Chondrocyte (in vitro differentiated cells): ENCODE measurements around the gene GEMIN8. TPM values are rescaled to one million over a fixed set of nuclear protein-coding genes. Genes with fewer than 3 reads are reported as not detected.

Experiments
- DNase-seq: peaks from one replicate; pipeline ENCODE4 v3.0.0; 2021; ENCODE audit warnings: mixed read lengths, low spot score
- H3K27ac Mint-ChIP-seq: one replicate; pipeline ENCODE4 v1.8.0; 2021; ENCODE audit warnings: mild to moderate bottlenecking, moderate library complexity, mixed read lengths; ENCODE audit not compliant: unreplicated experiment
- H3K27me3 Mint-ChIP-seq: 2 replicates; pipeline ENCODE4 v1.8.0; 2021; ENCODE audit warnings: low read depth, mixed read lengths
- H3K36me3 Mint-ChIP-seq: 2 replicates; pipeline ENCODE4 v1.8.0; 2021; ENCODE audit warnings: low read depth, mixed read lengths
- H3K4me1 Mint-ChIP-seq: 2 replicates; pipeline ENCODE4 v1.8.0; 2021; ENCODE audit warnings: low read depth, mild to moderate bottlenecking, mixed read lengths
- H3K4me3 Mint-ChIP-seq: one replicate; pipeline ENCODE4 v1.8.0; 2021; ENCODE audit warnings: mild to moderate bottlenecking, moderate library complexity, mixed read lengths; ENCODE audit not compliant: unreplicated experiment
- H3K9me3 Mint-ChIP-seq: 2 replicates; pipeline ENCODE4 v1.8.0; 2021; ENCODE audit warnings: low read depth, mixed read lengths
- CTCF ChIP-seq: fragments of 200-600 bp; sonication (generic); IDR thresholded peaks from 2 replicates; pipeline ENCODE4 v1.5.0; 2021; ENCODE audit warnings: antibody characterized with exemption, mild to moderate bottlenecking, moderate library complexity
- total RNA-seq: library from RNA; stranded (reverse); gene quantifications from 3 replicates; pipeline ENCODE4 v1.2.1, GENCODE V29; 2021

GEMIN8 gene
- total RNA-seq, 1 donor from 2014 or later: 12.7 TPM

GRCh38 chrX:13996650-13997049, 33.0 kb downstream of the GEMIN8 start:
- DNase-seq: no peak
- H3K4me3 Mint-ChIP-seq: no peak overlapping the region
- H3K4me1 Mint-ChIP-seq: no peaks in the 10 kb centered on the region
- no peak for TF ChIP-seq CTCF
- no peaks in the 10 kb centered on the region for H3K27me3 Mint-ChIP-seq
- no peak overlapping the region for H3K27ac Mint-ChIP-seq
- peaks cover 17% of the 10 kb centered on the region for H3K9me3 Mint-ChIP-seq
- no peaks in the 10 kb centered on the region for H3K36me3 Mint-ChIP-seq

- no peak overlapping the region for H3K4me3 Mint-ChIP-seq
- no peaks in the 10 kb centered on the region for H3K27me3 Mint-ChIP-seq
- no peak for TF ChIP-seq CTCF
- H3K9me3 Mint-ChIP-seq: peaks cover 9% of the 10 kb centered on the region
- no peaks in the 10 kb centered on the region for H3K36me3 Mint-ChIP-seq
- no peak overlapping the region for H3K27ac Mint-ChIP-seq
- H3K4me1 Mint-ChIP-seq: no peaks in the 10 kb centered on the region
- DNase-seq: no peak
Observed at GRCh38 chrX:13994536-13995080, 35.1 kb downstream of the GEMIN8 start.

GRCh38 chrX:13994104-13994503, 35.6 kb downstream of the GEMIN8 start:
- H3K27ac Mint-ChIP-seq: no peak overlapping the region
- DNase-seq: no peak
- no peaks in the 10 kb centered on the region for H3K4me1 Mint-ChIP-seq
- no peak for TF ChIP-seq CTCF
- H3K4me3 Mint-ChIP-seq: no peak overlapping the region
- H3K27me3 Mint-ChIP-seq: no peaks in the 10 kb centered on the region
- H3K36me3 Mint-ChIP-seq: no peaks in the 10 kb centered on the region
- peaks cover 8% of the 10 kb centered on the region for H3K9me3 Mint-ChIP-seq

- no peaks in the 10 kb centered on the region for H3K36me3 Mint-ChIP-seq
- TF ChIP-seq CTCF: no peak
- H3K9me3 Mint-ChIP-seq: peaks cover 15% of the 10 kb centered on the region
- H3K4me1 Mint-ChIP-seq: no peaks in the 10 kb centered on the region
- no peak overlapping the region for H3K27ac Mint-ChIP-seq
- no peak overlapping the region for H3K4me3 Mint-ChIP-seq
- DNase-seq: no peak
- no peaks in the 10 kb centered on the region for H3K27me3 Mint-ChIP-seq
Observed at GRCh38 chrX:13990126-13990800, 39.4 kb downstream of the GEMIN8 start.

- peaks cover 2% of the 10 kb centered on the region for H3K36me3 Mint-ChIP-seq
- H3K4me1 Mint-ChIP-seq: no peaks in the 10 kb centered on the region
- no peak overlapping the region for H3K4me3 Mint-ChIP-seq
- peaks cover 25% of the 10 kb centered on the region for H3K9me3 Mint-ChIP-seq
- TF ChIP-seq CTCF: no peak
- H3K27me3 Mint-ChIP-seq: no peaks in the 10 kb centered on the region
- DNase-seq: no peak
- H3K27ac Mint-ChIP-seq: no peak overlapping the region
Observed at GRCh38 chrX:13985697-13986435, 43.8 kb downstream of the GEMIN8 start.
